ENCODE measurements around the gene FCMR.

- TF ChIP-seq CTCF (conservative IDR thresholded peaks at IDR 0.05; ENCODE audit: low read length) (no peak), EZH2phosphoT487 (IDR thresholded peaks at IDR 0.05; ENCODE audit: borderline replicate concordance) (no peak)
These were observed 22.0 kb downstream of the FCMR start for GRCh38 chr1:206899717-206900116.

Measured in Loucy (cell line).